IPS-11a (cell line): Measurements from ENCODE around the gene C8G.

ENCODE experiments used
- H3K4me3 ChIP-seq: one replicate; pipeline ENCODE4 v1.5.1; 2013; ENCODE audit warnings: low read depth, low read length, control low read depth

C8G gene

GRCh38 chr9:136964833-136965422, 19.9 kb downstream of the C8G start:
- H3K4me3 ChIP-seq, result no peak overlapping the region

DNA sequence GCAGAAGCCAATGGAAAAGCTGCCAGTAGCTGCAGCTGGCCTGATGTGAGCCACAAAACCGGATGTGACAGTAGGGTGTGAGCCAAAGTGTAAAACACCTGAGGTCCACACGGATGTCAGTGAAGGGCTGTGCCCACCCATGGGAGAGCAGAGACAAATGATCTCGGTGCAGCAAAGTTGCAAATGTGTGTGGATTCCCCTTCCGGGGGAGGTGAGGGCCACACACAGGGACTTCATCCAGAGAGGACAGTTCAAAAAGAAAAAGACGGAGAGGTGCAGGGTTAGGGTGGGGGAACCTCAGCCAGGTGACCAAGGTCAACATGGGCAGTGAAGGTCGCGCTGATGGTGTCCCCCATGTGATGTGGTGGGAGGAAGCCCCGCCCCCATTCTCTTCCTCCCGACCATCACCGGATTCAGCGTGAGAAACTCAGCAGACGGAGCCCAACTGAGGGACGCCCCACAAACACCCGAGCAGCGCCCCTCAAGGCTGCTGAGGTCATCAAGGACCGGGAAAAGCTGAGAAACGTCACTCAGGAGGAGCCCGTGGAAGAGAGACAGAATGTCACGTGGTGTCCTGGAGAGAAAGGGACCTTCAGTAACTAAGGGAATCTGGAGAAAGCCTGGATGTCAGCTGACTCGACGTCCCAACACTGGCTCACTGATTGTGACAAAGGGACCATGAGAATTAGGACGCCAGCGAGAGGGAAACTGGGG, 20.9 kb downstream of the C8G start:
- H3K4me3 ChIP-seq, result no peak overlapping the region

GRCh38 chr9:136968333-136969127, 23.5 kb downstream of the C8G start:
- no peak overlapping the region for H3K4me3 ChIP-seq

- no peak overlapping the region for H3K4me3 ChIP-seq
Measured at GRCh38 chr9:136969150-136969549, 24.1 kb downstream of the C8G start.

GRCh38 chr9:136969774-136970173, 24.7 kb downstream of the C8G start:
- no peak overlapping the region for H3K4me3 ChIP-seq

DNA sequence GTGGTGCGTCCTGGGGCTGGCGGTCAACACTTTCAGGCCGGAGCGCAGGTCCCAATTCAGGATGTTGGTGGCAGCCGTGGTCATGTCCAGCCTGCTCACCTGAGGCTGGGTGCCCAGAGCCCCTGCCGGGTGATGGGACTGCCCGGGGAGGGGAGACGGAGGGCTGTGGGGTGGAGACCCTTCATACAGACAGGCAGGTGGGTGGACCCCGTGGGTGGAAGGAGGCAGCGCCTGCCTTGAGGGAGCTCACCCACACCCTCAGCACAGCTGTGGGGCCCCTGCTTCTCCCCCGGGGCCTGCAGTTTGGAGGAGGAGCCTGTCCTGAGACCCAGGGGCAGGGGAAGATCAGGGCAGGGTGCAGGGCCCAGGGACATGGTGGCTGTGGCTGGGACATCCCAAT, 25.3 kb downstream of the C8G start:
- H3K4me3 ChIP-seq, result no peak overlapping the region

DNA sequence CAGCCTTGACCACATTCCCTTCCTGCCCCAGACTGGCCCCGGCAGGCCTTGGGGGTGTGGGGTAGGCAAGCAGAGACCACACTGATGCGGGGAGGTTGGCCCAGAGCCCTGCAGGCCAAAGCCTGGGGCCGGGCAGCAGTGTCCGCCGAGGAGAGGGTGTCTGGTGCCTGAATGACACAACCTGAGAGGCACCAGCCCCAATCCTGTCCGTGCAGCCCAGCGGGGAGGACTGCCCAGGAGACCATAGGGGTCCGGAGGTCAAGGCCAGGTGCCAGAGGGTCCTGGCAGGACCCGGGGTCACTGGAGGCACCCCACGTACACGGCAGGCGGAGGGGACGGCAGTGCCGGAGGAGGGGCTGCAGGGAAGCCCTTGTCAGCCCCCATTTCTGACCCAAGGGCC, 26.7 kb downstream of the C8G start:
- H3K4me3 ChIP-seq, result no peak overlapping the region

DNA sequence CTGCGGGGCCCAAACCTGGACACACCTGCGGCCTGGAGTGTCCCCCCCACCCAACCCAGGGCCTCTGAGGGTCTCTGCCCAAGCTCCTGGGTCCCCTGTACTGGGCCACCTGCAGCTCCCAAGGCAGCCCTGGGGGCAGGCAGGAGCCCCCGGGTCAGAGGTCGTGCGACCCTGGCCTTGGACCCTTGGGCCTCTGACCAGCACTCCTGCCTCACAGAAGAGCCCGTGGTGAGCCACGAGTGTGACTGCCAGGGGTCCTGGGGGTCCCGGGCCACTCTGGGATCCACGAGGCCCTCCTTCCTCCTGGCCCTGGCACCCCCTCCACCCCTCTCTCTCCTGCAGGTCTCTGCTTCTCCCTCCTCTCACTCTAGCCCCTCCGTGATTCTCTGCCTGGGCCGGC, 27.3 kb downstream of the C8G start:
- no peak overlapping the region for H3K4me3 ChIP-seq

DNA sequence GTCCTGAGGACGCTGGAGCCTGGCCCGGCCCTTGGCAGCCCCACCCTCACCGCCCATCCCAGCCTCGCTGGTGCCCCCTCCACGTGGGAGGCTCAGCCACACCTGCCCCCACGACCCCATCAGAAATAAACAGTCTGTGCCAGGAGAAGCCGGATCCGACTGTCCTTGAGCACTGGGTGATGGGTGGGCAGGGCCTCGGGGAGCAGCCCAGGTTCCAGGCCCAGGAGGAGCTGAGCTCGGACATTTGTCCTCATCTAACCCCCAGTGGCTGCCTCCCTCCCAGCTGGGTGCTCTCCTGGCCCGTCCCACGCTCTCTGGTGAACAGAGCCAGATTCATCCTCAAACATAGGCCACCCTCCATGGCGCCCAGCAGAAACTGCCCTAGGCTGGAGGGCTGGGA, 27.7 kb downstream of the C8G start:
- no peak overlapping the region for H3K4me3 ChIP-seq

DNA sequence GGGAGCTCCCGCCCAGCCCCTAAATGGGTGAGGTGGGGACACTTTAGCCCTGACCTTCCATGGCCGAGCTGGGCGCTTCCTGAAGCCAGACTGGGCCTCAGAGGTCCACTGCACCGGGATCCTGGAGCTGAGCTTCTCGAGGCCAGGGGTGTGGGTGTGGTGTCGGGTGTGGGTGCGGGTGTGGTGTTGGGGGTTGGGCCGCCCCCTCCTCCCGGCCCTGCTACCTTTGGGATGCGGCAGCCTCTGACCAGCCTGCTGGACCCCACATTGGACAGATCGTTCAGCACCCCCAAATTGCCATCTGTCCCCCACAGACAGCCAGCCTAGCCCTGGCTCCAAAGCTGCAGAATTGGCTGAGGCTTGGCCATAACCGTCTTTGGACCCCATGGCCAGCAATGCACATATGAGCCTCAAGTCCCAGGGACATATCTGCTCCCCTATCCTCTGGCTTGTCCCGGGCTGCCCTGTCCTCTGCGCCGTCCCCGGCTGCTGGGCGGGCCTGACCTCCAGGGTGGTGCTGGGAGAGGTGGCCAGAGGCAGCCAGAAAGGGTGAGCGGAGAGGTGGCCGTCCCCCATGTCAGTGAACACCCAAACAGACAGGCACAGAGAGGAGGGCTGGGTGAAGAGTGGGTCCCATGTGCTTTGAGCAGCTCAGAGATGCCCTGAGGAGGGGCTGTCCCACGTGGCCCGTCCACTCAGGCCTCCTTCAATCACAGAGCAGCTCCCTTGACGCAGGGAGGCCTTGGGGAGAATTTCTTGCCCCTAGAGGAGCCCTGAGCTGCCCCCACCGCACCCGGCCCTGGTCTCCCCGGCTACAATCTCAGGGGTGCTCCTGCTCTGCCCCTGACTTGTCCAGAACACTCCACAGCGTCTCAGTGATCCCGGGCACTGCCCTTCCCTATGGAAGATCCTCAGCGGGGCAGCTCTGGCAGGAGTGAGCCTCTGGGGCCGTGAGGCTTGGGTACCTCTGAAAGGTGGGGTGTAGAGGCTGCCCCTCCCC, 28.9 kb downstream of the C8G start:
- no peak overlapping the region for H3K4me3 ChIP-seq

DNA sequence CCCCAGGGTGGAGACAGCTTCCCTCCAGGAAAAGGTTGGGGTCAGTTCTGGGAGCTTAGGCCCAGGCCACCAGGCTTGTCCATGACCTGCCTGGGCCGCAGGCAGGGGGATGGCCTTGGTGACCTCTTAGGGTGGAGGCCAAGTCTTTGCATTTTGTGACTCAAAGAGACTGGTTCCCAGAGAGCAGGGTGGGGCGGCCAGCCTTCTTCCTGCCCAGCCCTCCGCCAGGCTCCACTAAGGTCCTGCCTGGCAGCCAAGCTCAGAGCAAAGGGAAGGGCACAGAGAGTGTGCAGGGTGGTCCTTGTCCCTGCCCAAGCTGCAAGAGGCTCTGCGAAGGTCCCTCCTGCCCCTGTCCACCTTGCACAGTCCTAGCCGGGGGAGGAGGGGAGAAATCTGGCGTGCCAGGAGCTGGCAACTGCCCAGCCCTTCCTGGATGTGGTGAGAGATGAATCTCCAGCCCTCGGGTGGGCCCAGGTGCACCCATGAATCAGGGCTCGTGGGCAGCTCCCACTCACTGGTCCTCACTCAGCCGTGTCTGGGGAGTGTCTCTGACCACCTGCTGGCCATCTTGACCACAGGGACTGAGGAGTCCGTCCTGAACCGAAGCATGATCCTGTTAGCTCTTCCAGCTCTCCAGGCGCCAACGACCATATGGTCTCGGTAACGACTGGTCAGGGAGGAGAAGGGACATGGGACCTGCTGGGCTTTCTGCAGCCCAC, 29.9 kb downstream of the C8G start:
- no peak overlapping the region for H3K4me3 ChIP-seq

- H3K4me3 ChIP-seq, result no peak overlapping the region
Measured at GRCh38 chr9:136975644-136976043, 30.6 kb downstream of the C8G start.

- H3K4me3 ChIP-seq, result peak within 1 kb of the TSS; percentile 21
Measured at GRCh38 chr9:136977223-136977622, 32.2 kb downstream of the C8G start, which contains the start of gene PTGDS. Gene PTGDS (plus strand): TSS chr9:136977504. CDS start chr9:136977579, 75 bp downstream.

- H3K4me3 ChIP-seq, result peak overlapping the region; percentile 21
Measured at GRCh38 chr9:136977649-136978072, 32.6 kb downstream of the C8G start.

GRCh38 chr9:136978073-136978864, 33.2 kb downstream of the C8G start:
- H3K4me3 ChIP-seq, result peak overlapping the region; percentile 21

DNA sequence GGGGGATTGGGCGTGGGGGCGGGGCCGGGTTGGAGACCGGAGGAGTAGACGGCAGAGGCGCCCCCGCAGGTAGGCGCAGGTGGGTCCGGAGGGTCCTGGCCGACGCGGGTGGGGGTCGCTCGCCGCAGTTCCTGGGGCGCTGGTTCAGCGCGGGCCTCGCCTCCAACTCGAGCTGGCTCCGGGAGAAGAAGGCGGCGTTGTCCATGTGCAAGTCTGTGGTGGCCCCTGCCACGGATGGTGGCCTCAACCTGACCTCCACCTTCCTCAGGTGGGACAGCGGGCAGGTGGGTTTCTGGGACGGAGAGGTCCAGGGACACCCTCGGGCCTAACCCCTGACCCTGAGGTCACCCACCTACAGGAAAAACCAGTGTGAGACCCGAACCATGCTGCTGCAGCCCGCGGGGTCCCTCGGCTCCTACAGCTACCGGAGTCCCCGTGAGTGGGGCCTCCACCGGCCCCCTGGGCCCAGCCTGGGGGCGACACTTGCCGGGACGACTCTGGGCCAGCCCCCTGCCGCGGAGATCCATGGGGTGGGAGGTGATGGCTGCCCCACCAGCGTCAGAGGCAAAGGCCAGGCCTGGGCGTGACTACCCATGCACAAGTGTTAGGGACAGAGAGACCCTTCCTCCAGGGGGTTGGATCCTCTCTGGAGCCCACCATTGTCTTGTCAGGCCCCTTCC, 34.0 kb downstream of the C8G start:
- H3K4me3 ChIP-seq, result no peak overlapping the region

DNA sequence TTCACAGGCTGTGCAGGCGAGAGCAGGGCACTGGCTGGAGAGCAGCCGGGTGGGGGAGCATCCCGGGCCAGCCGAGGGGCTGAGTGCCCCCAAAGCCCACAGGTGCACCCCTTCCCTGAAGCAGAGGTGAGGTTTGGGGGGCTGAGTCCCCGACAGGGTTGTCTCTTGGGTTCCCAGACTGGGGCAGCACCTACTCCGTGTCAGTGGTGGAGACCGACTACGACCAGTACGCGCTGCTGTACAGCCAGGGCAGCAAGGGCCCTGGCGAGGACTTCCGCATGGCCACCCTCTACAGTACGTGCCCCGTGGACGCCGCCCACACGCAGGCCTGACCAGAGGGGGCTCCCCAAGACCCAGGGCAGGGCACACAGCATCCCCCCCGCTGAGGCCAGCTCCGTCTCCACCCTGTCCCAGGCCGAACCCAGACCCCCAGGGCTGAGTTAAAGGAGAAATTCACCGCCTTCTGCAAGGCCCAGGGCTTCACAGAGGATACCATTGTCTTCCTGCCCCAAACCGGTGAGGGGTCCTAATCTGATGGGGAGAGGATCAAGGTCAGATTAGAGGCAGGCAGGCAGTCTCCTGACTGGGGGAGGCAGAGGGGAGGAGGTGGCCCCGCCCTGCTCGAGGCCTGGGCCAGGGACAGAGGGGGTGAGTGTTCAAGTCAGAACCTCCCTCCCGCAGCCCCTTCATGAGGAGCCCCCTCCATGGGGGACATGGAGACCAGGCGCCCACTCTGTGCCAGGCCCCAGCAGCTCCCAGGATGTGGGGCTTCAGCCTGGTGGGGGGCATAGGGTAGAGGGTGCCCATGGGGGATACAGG, 34.9 kb downstream of the C8G start:
- H3K4me3 ChIP-seq, result no peak overlapping the region
